Upper lobe of right lung (tissue), 1 donor: ENCODE measurements around the gene PCK1. TPM values are rescaled to one million over a fixed set of nuclear protein-coding genes. Genes with fewer than 3 reads are reported as not detected.
A peak's percentile ranks its signal among the peaks of the same experiment; 100 is the strongest.
"Not testable (repeated sequence)": the region's sequence is repeated elsewhere in the genome, so short reads cannot be mapped to it uniquely, and the experiment has no call there.

Experiments used
- ATAC-seq: fragments of 200-7000 bp; cut with Tn5 transposase; one replicate; pipeline ENCODE4 v1.9.1; 2020; ENCODE audit warnings: mild to moderate bottlenecking, moderate library complexity
- DNase-seq: peaks from one replicate; pipeline ENCODE4 v3.0.0-alpha.2; 2020
- H3K27ac ChIP-seq: fragments of 200-600 bp; one replicate; pipeline ENCODE4 v1.8.0; 2022
- H3K27me3 ChIP-seq: fragments of 200-600 bp; one replicate; pipeline ENCODE4 v1.8.0; 2022; ENCODE audit warnings: mild to moderate bottlenecking
- H3K36me3 ChIP-seq: fragments of 200-600 bp; one replicate; pipeline ENCODE4 v1.8.0; 2022
- H3K4me1 ChIP-seq: fragments of 200-600 bp; one replicate; pipeline ENCODE4 v1.8.0; 2022
- H3K4me3 ChIP-seq: fragments of 200-600 bp; one replicate; pipeline ENCODE4 v1.8.0; 2022; ENCODE audit warnings: mild to moderate bottlenecking
- H3K9me3 ChIP-seq: fragments of 200-600 bp; one replicate; pipeline ENCODE4 v1.8.0; 2022
- CTCF ChIP-seq: fragments of 200-600 bp; IDR thresholded peaks from one replicate; pipeline ENCODE4 v1.8.0; 2022; ENCODE audit warnings: antibody characterized with exemption
- intact Hi-C: fragments of 100-400 bp; cut with DNase I; formaldehyde crosslinking; loops from one replicate; pipeline ENCODE4 v1.11.0; 2022
- long read RNA-seq: library from polyadenylated mRNA; unstranded; transcript quantifications from one replicate; pipeline ENCODE4 v2.0.0, GENCODE V29; 2021
- total RNA-seq: library from RNA; stranded (reverse); fragmentation: NEBNext Ultra II Directional; extraction: Animal tissue kit (Norgen Biotek cat#: 25700); gene quantifications from one replicate; pipeline ENCODE4 v1.2.1, GENCODE V29; 2021
- donor health status: DM: no; HTN: yes; CAD: no; lungs with severe emphysema.

PCK1 gene
- total RNA-seq = 4.7 TPM
- long read RNA-seq, full-length matches to known transcripts = 4 of 5 reads
- long read RNA-seq, partial matches to known transcripts = 0 of 5 reads
- long read RNA-seq, other reads (novel, unspliced or antisense) = 1 of 5 reads

DNA sequence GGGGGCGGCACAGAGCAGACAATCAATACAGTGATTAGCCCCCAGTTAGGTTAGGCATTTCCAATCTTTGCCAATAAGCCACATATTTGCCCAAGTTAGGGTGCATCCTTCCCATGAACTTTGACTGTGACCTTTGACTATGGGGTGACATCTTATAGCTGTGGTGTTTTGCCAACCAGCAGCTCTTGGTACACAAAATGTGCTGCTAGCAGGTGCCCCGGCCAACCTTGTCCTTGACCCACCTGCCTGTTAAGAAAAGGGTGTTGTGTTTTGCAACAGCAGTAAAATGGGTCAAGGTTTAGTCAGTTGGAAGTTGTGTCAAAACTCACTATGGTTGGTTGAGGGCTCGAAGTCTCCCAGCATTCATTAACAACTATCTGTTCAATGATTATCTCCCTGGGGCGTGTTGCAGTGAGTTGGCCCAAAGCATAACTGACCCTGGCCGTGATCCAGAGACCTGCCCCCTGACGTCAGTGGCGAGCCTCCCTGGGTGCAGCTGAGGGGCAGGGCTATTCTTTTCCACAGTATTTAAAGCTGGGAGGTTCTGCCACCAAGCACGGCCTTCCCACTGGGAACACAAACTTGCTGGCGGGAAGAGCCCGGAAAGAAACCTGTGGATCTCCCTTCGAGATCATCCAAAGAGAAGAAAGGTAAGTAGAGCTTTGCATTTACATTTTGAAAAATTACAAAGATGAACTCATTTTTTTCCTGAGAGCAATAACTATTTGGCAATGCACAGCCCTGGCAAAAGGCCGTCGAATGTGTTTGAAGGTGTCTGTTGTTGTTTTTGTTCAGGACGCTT, at the start of gene PCK1:
PCK1 (plus strand) TSS at position 557 of the 802 bp plus-strand sequence. CDS start 302 bp downstream, outside the sequence.
- ATAC-seq (no peak), DNase-seq (no peak)
- H3K4me3 ChIP-seq = no peak within 1 kb of the TSS
- no peaks in the 10 kb centered on the region for H3K36me3 ChIP-seq
- H3K9me3 ChIP-seq = no peaks in the 10 kb centered on the region
- TF ChIP-seq CTCF = no peak
- intact Hi-C loops = no loop called here
- peaks cover 18% of the 10 kb centered on the region for H3K27me3 ChIP-seq
- H3K4me1 ChIP-seq = no peaks in the 10 kb centered on the region
- H3K27ac ChIP-seq = no peak within 1 kb of the TSS

- intact Hi-C loops, H3K27ac ChIP-seq, DNase-seq, H3K4me3 ChIP-seq, H3K4me1 ChIP-seq, H3K27me3 ChIP-seq, H3K36me3 ChIP-seq, H3K9me3 ChIP-seq: not testable (repeated sequence)
- ATAC-seq = peak; percentile 26
Observed at GRCh38 chr20:57511709-57512108, 49.2 kb upstream of the PCK1 start.

GRCh38 chr20:57512432-57512831, 48.5 kb upstream of the PCK1 start:
- Histone ChIP-seq H3K27ac (no peak overlapping the region), H3K27me3 (peaks cover 4% of the 10 kb centered on the region), H3K36me3 (no peaks in the 10 kb centered on the region), H3K4me1 (peaks cover 6% of the 10 kb centered on the region), H3K4me3 (no peak overlapping the region), H3K9me3 (no peaks in the 10 kb centered on the region)
- TF ChIP-seq CTCF = no peak
- DNase-seq = no peak
- intact Hi-C loops = no loop called here
- peak; percentile 30 for ATAC-seq

- ATAC-seq (no peak), DNase-seq (no peak)
- Histone ChIP-seq H3K4me1 (peaks cover 6% of the 10 kb centered on the region), H3K27me3 (peaks cover 4% of the 10 kb centered on the region), H3K9me3 (no peaks in the 10 kb centered on the region), H3K4me3 (no peak overlapping the region), H3K27ac (no peak overlapping the region), H3K36me3 (no peaks in the 10 kb centered on the region)
- intact Hi-C loops = no loop called here
- TF ChIP-seq CTCF = no peak
Observed at GRCh38 chr20:57513199-57513598, 47.7 kb upstream of the PCK1 start.

- peak; percentile 70 for DNase-seq
- intact Hi-C loops = no loop called here
- no peak overlapping the region for H3K4me3 ChIP-seq
- H3K4me1 ChIP-seq = peaks cover 6% of the 10 kb centered on the region
- no peak overlapping the region for H3K27ac ChIP-seq
- ATAC-seq = peak; percentile 93
- H3K27me3 ChIP-seq = peaks cover 4% of the 10 kb centered on the region
- H3K36me3 ChIP-seq = no peaks in the 10 kb centered on the region
- no peaks in the 10 kb centered on the region for H3K9me3 ChIP-seq
- peak; percentile 76 for TF ChIP-seq CTCF
Observed at GRCh38 chr20:57514273-57514751, 46.6 kb upstream of the PCK1 start.

GRCh38 chr20:57517904-57518303, 43.0 kb upstream of the PCK1 start:
- H3K4me3 ChIP-seq = no peak overlapping the region
- ATAC-seq (no peak), DNase-seq (no peak)
- H3K9me3 ChIP-seq = no peaks in the 10 kb centered on the region
- no peak for TF ChIP-seq CTCF
- no peaks in the 10 kb centered on the region for H3K36me3 ChIP-seq
- no peak overlapping the region for H3K27ac ChIP-seq
- H3K27me3 ChIP-seq = no peaks in the 10 kb centered on the region
- peaks cover under 1% of the 10 kb centered on the region for H3K4me1 ChIP-seq
- intact Hi-C loops = loop anchor here (5.0 kb wide), 1 partner anchor 694 kb away; no protein-coding TSS in a partner anchor
